ENCODE measurements around the gene IRX3.

IRX3 gene

GRCh38 chr16:54290833-54291655 is 4.5 kb upstream of the IRX3 start:
- DNase-seq = no peak

- no peak for DNase-seq
These were observed 3.6 kb upstream of the IRX3 start for GRCh38 chr16:54289945-54290832.

GRCh38 chr16:54289242-54289944 is 2.8 kb upstream of the IRX3 start:
- DNase-seq = no peak

GRCh38 chr16:54288835-54289241 is 2.3 kb upstream of the IRX3 start:
- DNase-seq = no peak

- DNase-seq = no peak
These were observed 1.6 kb upstream of the IRX3 start for GRCh38 chr16:54288030-54288834.

GRCh38 chr16:54287131-54288029 is 793 bp upstream of the IRX3 start:
- DNase-seq = no peak

GRCh38 chr16:54286090-54286365 is 559 bp downstream of the IRX3 start:
- DNase-seq = peak in 1 of 6 experiments; percentile 2

- no peak for DNase-seq
These were observed 1.0 kb downstream of the IRX3 start for GRCh38 chr16:54285414-54286089.

- no peak for DNase-seq
These were observed 1.6 kb downstream of the IRX3 start for GRCh38 chr16:54284931-54285413.

GRCh38 chr16:54284319-54284930 is 2.2 kb downstream of the IRX3 start:
- DNase-seq = no peak

GRCh38 chr16:54283725-54284318 is 2.8 kb downstream of the IRX3 start:
- DNase-seq = no peak

- no peak for DNase-seq
These were observed 3.5 kb downstream of the IRX3 start for GRCh38 chr16:54282928-54283724.

GRCh38 chr16:54282202-54282927 is 4.2 kb downstream of the IRX3 start:
- DNase-seq = peak in 1 of 6 experiments; percentile 2

- no peak for DNase-seq
These were observed 4.9 kb downstream of the IRX3 start for GRCh38 chr16:54281535-54282201.

- no peak for DNase-seq
These were observed 5.8 kb downstream of the IRX3 start for GRCh38 chr16:54280751-54281150.

GRCh38 chr16:54277845-54278703 is 8.5 kb downstream of the IRX3 start:
- no peak for DNase-seq

GRCh38 chr16:54275956-54276355 is 10.6 kb downstream of the IRX3 start:
- no peak for DNase-seq
